Bronchial smooth muscle cell (primary cell): ENCODE results near the gene CTTNBP2NL. TPM values are rescaled to one million over a fixed set of nuclear protein-coding genes. Genes with fewer than 3 reads are reported as not detected.

ENCODE experiments used
- total RNA-seq: library from RNA; depleted of rRNA; stranded (reverse); fragments of >200 nt; gene quantifications from 2 replicates; pipeline ENCODE4 v1.2.1, GENCODE V29; 2014

CTTNBP2NL gene
- total RNA-seq: 4.9 and 8.4 TPM in 2 replicates

GRCh38 chr1:112395821-112396652, at the start of gene CTTNBP2NL:
Gene CTTNBP2NL (plus strand): TSS chr1:112396214. CDS start chr1:112416166, 19,952 bp downstream.

GRCh38 chr1:112508278-112509004, 112.4 kb downstream of the CTTNBP2NL start, which contains the start of gene WNT2B:
Gene WNT2B (plus strand): TSS chr1:112508965. CDS start chr1:112509263, 298 bp downstream.

Other genes starting within 250 kb of the CTTNBP2NL start
- gene WNT2B, start 112.8 kb downstream of the CTTNBP2NL start, total RNA-seq: 4.6 and 5.7 TPM in 2 replicates
- 11.0 and 12.8 TPM in 2 replicates for gene ST7L, start 222.9 kb downstream of the CTTNBP2NL start, total RNA-seq
- gene CAPZA1, start 223.6 kb downstream of the CTTNBP2NL start, total RNA-seq: 189 and 196 TPM in 2 replicates